ENCODE measurements around the gene ARMH4.

DNA sequence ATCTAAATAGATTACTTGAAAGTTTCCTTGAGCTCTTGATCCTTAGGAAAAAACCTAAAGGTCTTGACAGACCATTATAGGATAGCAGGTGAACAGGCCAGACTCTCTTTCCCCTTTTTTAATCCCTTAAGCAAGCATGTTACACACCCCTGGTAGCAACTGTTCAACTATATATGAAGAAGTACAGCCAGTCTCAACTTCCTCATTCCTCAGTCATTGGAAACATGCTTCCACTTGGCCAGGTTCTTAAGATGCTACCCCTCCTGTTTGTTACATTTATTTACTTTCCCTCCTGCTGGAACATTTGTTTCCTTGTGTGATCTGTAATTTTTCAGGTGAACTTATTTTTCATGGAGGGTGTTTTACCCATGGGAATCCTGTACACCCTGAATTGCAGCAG, 124.1 kb downstream of the ARMH4 start:
- TF ChIP-seq EZH2 (optimal IDR thresholded peaks at IDR 0.05; ENCODE audit: low read depth, low read length): no peak
- TF ChIP-seq, protein P1, sequence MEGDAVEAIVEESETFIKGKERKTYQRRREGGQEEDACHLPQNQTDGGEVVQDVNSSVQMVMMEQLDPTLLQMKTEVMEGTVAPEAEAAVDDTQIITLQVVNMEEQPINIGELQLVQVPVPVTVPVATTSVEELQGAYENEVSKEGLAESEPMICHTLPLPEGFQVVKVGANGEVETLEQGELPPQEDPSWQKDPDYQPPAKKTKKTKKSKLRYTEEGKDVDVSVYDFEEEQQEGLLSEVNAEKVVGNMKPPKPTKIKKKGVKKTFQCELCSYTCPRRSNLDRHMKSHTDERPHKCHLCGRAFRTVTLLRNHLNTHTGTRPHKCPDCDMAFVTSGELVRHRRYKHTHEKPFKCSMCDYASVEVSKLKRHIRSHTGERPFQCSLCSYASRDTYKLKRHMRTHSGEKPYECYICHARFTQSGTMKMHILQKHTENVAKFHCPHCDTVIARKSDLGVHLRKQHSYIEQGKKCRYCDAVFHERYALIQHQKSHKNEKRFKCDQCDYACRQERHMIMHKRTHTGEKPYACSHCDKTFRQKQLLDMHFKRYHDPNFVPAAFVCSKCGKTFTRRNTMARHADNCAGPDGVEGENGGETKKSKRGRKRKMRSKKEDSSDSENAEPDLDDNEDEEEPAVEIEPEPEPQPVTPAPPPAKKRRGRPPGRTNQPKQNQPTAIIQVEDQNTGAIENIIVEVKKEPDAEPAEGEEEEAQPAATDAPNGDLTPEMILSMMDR (IDR thresholded peaks at IDR 0.05; ENCODE audit: low read length): no peak

Data from MM.1S (cell line).